IPS-20b (cell line): Measurements from ENCODE around the gene GRM3.

Experiments
- H3K27ac ChIP-seq: one replicate; pipeline ENCODE4 v1.5.1; 2013; ENCODE audit warnings: low read length
- H3K27me3 ChIP-seq: 2 replicates; pipeline ENCODE4 v1.6.1; 2013; ENCODE audit warnings: mild to moderate bottlenecking, low read length, inconsistent platforms; ENCODE audit not compliant: insufficient read depth
- H3K36me3 ChIP-seq: 2 replicates; pipeline ENCODE4 v1.6.1; 2013; ENCODE audit warnings: low read depth, mild to moderate bottlenecking, inconsistent platforms, low read length, moderate library complexity; ENCODE audit not compliant: insufficient read depth
- H3K4me1 ChIP-seq: 2 replicates; pipeline ENCODE4 v1.6.1; 2013; ENCODE audit warnings: mild to moderate bottlenecking, control low read depth, inconsistent platforms, low read length, moderate library complexity; ENCODE audit not compliant: insufficient read depth
- H3K4me3 ChIP-seq: 2 replicates; pipeline ENCODE4 v1.5.1; 2013; ENCODE audit warnings: mild to moderate bottlenecking, low read length, inconsistent platforms
- H3K9ac ChIP-seq: 2 replicates; pipeline ENCODE4 v1.6.1; 2013; ENCODE audit warnings: low read depth, mild to moderate bottlenecking, inconsistent platforms, low read length, moderate library complexity
- H3K9me3 ChIP-seq: 2 replicates; pipeline ENCODE4 v1.6.1; 2013; ENCODE audit warnings: mild to moderate bottlenecking, low read depth, low read length, inconsistent platforms; ENCODE audit not compliant: insufficient read depth

Gene GRM3

DNA sequence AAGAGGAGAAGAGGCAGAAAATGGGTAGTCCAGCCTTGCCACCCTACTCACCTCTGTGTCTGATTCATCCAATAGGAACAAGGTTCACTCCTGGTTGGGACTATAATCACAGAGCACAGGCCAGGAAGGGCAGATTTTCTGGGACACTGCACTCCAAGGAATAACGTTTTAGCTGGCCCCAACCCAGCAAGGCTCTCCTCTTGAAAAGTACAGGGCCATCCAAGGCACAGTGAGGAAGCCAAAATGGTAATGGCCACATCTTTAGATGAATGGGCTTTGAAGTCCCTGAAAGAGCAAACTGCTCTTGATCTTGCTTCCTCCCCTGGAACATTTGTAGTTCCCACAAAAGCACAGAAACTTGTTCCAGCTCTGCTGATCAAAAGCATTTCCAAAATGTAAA lies 149.4 kb downstream of the GRM3 start:
- no peaks in the 10 kb centered on the region for H3K27me3 ChIP-seq
- no peak overlapping the region for H3K27ac ChIP-seq
- no peaks in the 10 kb centered on the region for H3K9me3 ChIP-seq
- H3K36me3 ChIP-seq = no peaks in the 10 kb centered on the region
- no peak overlapping the region for H3K4me3 ChIP-seq
- no peak overlapping the region for H3K9ac ChIP-seq
- no peaks in the 10 kb centered on the region for H3K4me1 ChIP-seq

DNA sequence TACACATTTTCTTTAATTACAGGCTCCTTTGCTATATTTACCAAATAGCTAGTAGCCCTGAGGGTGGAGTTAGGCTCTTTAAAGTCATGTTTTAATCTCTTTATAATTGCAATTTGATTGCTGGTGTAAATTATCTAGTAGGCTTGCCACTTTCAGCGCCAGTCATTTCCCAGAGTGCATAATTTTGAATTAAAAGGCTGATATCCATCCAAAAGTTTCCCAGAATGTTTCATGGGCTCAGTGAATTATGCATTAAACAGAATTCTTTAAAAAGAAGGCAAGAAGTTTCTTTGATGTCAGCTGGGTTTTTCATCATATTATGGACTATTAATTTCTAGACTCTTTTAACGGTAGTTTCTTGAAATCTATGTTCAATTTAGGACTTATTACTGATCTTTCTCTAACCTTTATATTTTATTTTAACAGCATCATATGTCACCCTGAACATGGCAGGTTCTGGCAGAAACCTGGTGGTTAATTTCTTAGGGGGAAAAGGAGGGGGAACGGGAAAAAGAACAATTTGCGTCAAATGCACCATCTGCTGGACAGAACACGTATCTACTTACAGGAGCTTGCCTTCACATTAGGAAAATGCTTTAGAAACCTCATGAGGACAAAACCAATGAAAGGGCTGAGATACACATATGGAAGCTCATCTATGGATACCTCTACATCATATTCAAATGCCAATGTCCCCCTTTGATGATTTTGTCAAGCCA lies 171.1 kb downstream of the GRM3 start:
- no peaks in the 10 kb centered on the region for H3K4me1 ChIP-seq

DNA sequence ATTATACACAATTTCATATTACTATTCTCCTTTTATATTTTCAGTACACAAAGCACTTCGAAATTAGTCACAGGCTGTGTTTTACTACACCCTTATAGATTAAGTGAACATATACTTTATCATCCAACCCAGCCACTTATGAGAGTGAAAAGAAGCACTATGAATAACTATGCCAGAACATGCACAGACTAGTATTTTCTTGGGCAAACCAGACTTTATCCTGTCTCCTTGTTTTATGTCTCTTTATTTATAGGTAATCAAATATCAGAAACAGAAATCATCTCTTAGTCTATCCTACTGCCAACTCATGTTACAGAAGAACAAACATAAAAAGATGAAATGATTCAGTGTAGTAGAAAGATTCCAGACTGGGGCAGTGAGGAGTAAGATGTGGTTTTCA lies 171.8 kb downstream of the GRM3 start:
- H3K36me3 ChIP-seq = no peaks in the 10 kb centered on the region
- H3K9me3 ChIP-seq = no peaks in the 10 kb centered on the region
- no peak overlapping the region for H3K9ac ChIP-seq
- no peak overlapping the region for H3K4me3 ChIP-seq
- no peak overlapping the region for H3K27ac ChIP-seq
- no peaks in the 10 kb centered on the region for H3K27me3 ChIP-seq
- no peaks in the 10 kb centered on the region for H3K4me1 ChIP-seq

More for the DNA sequence above, 171.1 kb downstream of the GRM3 start:
- no peak overlapping the region for H3K27ac ChIP-seq
- H3K36me3 ChIP-seq = no peaks in the 10 kb centered on the region
- H3K4me3 ChIP-seq = no peak overlapping the region
- H3K9ac ChIP-seq = no peak overlapping the region
- H3K9me3 ChIP-seq = no peaks in the 10 kb centered on the region
- H3K27me3 ChIP-seq = no peaks in the 10 kb centered on the region

DNA sequence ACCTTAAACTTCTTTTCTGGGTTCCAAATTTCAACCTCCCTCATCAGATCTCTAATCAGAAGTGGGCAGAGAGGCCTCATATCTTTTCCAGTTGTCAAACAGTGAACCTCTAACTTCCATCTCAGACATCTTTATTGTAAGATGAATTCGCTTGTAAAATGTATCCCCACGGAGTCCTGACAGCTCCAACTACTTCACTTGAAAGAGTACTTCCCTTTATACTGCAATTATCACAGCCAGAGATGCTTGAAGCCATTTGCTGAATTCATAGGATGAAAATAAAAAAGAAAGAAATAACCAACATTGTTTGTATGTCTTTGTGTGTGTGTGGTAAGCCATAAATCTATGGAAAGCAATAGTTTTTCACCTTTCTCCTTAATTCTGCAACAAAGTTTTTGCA lies 175.2 kb downstream of the GRM3 start:
- Histone ChIP-seq H3K4me1 (no peaks in the 10 kb centered on the region), H3K9me3 (no peaks in the 10 kb centered on the region), H3K27ac (no peak overlapping the region), H3K4me3 (no peak overlapping the region), H3K9ac (no peak overlapping the region), H3K36me3 (no peaks in the 10 kb centered on the region), H3K27me3 (no peaks in the 10 kb centered on the region)

DNA sequence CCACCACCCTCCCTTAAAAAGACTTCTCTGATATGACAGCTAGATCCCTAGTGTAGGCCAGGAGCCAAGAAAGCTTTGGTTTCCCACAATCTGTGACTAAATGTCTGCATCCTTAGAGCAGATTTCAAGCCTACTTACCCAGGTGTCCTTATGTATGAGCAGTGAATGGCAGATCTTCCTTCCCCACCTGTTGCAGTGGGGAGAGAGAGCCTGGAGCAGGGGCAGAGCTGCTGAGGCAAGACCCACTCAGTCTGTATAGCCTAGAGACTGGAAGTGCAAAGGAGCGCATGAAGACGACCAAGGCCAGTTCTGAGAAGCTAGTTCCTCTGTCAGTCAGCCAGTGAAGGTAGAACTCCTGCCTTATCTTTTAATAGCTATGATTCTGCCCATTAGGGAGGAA lies 180.1 kb downstream of the GRM3 start:
- Histone ChIP-seq H3K27me3 (no peaks in the 10 kb centered on the region), H3K27ac (no peak overlapping the region), H3K4me1 (peaks cover 12% of the 10 kb centered on the region), H3K36me3 (no peaks in the 10 kb centered on the region), H3K9me3 (no peaks in the 10 kb centered on the region), H3K9ac (no peak overlapping the region), H3K4me3 (no peak overlapping the region)

DNA sequence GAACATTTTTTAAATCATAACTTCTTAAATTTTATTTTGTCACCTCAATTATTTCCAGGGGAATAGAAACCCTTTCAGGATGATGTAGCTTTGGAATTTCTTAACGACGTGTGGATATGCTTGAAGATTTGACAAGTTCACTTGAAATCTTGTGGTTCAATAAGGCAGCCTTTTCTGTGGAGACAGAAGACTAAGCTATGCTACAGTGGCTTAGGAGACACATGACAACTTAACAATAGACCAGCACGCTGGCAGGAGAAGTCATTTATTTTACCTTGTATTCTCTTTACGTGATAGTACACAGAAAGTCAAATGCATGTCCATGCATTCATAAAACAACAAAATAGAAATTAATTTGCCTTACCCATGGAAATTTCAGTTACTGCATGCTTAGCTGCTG lies 181.6 kb downstream of the GRM3 start:
- Histone ChIP-seq H3K9ac (no peak overlapping the region), H3K27me3 (no peaks in the 10 kb centered on the region), H3K9me3 (no peaks in the 10 kb centered on the region), H3K4me3 (no peak overlapping the region), H3K4me1 (peaks cover 12% of the 10 kb centered on the region), H3K36me3 (no peaks in the 10 kb centered on the region), H3K27ac (no peak overlapping the region)

DNA sequence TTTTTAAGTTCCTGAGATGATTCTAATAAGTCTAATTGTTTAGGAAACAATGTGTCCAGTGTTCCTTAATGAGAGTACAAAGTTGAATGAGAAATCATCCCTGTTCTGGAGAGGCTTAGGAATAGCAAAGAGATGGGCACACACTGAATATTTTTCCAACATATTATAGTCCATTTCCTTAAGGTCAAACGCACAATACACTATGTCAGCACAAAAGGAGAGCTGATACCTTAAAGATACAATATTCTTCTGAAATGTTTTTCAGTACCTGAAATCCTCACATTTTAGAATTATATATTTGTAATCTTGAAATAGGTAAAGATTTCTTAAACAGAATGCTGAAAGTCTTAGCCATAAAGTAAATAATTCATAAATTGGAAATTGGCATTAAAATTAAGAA lies 183.2 kb downstream of the GRM3 start:
- Histone ChIP-seq H3K4me1 (peaks cover 12% of the 10 kb centered on the region), H3K9me3 (no peaks in the 10 kb centered on the region), H3K27ac (no peak overlapping the region), H3K36me3 (no peaks in the 10 kb centered on the region), H3K4me3 (no peak overlapping the region), H3K27me3 (no peaks in the 10 kb centered on the region), H3K9ac (no peak overlapping the region)

DNA sequence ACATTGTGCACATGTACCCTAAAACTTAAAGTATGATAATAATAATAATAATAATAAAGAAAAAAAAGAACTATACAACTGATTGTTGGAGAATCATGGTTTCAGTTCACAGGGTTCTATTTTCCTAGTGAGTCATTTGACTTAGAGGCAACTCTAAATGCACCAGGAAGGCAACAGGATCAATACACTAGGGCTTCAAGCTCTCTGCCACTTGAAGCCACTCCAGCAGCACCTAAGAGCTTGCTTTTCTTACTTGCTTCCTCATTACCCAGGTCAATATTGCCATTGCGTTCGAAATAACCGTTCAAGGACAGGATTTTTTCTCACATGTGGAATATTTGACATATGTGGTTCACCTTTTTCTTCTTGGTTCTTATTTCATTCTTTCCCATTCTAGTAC lies 189.7 kb downstream of the GRM3 start:
- H3K4me1 ChIP-seq = no peaks in the 10 kb centered on the region
- H3K27ac ChIP-seq = no peak overlapping the region
- H3K4me3 ChIP-seq = no peak overlapping the region
- H3K27me3 ChIP-seq = no peaks in the 10 kb centered on the region
- H3K36me3 ChIP-seq = no peaks in the 10 kb centered on the region
- H3K9ac ChIP-seq = no peak overlapping the region
- no peaks in the 10 kb centered on the region for H3K9me3 ChIP-seq

DNA sequence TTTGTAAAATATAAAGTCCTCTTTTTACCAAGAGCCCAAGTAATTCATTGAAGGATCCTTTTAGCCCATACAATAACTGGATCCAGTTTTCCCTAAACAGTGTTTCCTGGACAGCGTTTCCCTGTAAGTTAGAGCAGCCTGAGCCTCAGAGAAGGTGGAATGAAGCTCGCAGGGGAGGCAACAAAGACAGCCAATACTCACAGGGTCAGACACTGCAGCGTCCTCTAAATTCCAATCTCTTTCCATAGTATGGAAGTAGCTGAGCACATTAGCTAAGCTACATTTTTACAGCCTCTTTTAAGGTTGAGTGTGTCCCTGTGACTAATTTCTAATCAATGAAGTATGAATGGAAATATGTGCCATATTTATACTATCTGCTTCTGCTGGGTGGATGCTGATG lies 193.5 kb downstream of the GRM3 start:
- Histone ChIP-seq H3K9me3 (no peaks in the 10 kb centered on the region), H3K27ac (no peak overlapping the region), H3K9ac (no peak overlapping the region), H3K4me1 (no peaks in the 10 kb centered on the region), H3K36me3 (no peaks in the 10 kb centered on the region), H3K27me3 (no peaks in the 10 kb centered on the region), H3K4me3 (no peak overlapping the region)

DNA sequence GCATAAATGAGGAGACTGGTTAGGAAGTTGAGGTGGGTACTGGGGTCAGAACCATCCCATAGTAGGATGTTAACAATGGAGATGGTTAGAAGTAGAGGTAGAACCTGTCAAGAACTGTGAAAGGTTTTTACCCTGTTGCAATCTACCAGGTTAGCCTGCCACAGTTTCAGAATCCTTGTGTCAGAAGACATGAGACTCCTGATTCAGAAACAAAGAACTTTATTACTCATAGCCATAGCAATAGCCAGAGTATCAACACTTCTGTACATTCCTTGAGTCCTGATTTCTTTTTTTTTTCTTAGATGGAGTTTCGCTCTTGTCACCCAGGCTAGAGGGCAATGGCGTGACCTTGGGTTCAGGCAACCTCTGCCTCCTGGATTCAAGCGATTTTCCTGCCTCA lies 200.9 kb downstream of the GRM3 start:
- no peaks in the 10 kb centered on the region for H3K36me3 ChIP-seq
- no peak overlapping the region for H3K9ac ChIP-seq
- H3K9me3 ChIP-seq = no peaks in the 10 kb centered on the region
- no peak overlapping the region for H3K4me3 ChIP-seq
- no peak overlapping the region for H3K27ac ChIP-seq
- H3K27me3 ChIP-seq = no peaks in the 10 kb centered on the region
- H3K4me1 ChIP-seq = no peaks in the 10 kb centered on the region

DNA sequence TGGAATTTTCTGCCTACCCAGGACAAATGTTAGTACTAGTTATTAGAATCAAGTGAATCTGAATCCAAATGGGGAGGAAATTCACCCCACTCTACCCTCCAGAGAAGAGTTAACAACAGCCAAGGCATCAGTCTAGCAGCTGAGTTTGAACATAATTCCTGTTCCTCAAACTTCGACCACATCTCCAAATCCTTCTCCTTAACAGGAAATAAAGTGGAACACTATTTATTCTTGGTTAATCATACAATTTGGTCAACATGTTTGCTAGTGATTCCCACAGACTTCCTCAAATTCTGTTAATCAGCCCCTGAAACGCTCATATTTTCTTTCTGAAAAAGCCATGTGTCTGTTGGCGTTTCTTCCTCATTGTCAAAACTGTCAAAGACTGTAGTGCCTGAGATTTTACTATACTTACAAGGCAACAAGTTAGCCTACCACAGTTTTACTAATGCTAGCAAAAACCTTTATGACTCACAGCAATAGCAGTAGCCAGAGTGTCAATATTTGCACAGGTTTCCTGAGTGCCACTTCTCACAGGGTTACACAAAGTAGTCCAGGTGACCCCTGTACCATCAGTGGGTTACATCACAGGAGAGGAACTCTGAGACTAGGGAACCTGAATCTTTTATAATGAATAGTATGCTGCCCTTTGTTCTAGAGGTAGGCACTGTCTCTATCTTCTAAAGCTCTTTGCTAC lies 202.9 kb downstream of the GRM3 start:
- Histone ChIP-seq H3K4me3 (no peak overlapping the region), H3K36me3 (no peaks in the 10 kb centered on the region), H3K9ac (no peak overlapping the region), H3K27me3 (no peaks in the 10 kb centered on the region), H3K4me1 (no peaks in the 10 kb centered on the region), H3K27ac (no peak overlapping the region), H3K9me3 (no peaks in the 10 kb centered on the region)

DNA sequence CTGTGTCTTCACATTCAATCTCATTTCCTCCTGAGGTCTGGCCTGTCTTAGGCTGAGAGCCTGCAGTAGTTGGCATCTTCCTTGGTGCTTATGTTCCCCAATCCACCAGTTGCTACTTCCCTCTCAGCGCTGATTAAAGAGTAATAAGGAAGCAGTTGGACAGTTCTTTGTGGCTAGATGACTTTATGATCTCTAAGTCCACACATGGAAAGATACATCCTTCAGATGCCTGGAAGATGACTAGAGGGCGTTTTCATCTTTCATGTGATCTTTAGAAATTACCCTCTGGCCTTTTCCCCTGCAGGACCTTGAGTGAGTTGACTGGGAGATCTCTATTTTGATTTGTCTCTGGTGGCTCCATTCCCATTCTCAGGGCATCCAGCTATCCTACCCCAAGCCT lies 204.5 kb downstream of the GRM3 start:
- H3K9me3 ChIP-seq = no peaks in the 10 kb centered on the region
- no peaks in the 10 kb centered on the region for H3K36me3 ChIP-seq
- H3K9ac ChIP-seq = no peak overlapping the region
- no peak overlapping the region for H3K4me3 ChIP-seq
- H3K4me1 ChIP-seq = 0 out of 2 replicates have a peak, but pooled peaks cover 3% of the 10 kb centered on the region
- H3K27me3 ChIP-seq = no peaks in the 10 kb centered on the region
- H3K27ac ChIP-seq = no peak overlapping the region
